Activated naive CD4-positive, alpha-beta T cell treated with anti-CD3 and anti-CD28 coated beads, Interleukin-2, amount 50 U/mL, for 16 hours (primary cell): ENCODE measurements around the gene KRTAP19-6.
"Not testable (repeated sequence)": the region's sequence is repeated elsewhere in the genome, so short reads cannot be mapped to it uniquely, and the experiment has no call there.

Experiments used
- DNase-seq: peaks from one replicate; pipeline ENCODE4 v3.0.0-alpha.2; 2020

Gene KRTAP19-6, protein sequence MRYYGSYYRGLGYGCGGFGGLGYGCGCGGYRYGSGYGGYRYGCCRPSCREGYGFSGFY

DNA sequence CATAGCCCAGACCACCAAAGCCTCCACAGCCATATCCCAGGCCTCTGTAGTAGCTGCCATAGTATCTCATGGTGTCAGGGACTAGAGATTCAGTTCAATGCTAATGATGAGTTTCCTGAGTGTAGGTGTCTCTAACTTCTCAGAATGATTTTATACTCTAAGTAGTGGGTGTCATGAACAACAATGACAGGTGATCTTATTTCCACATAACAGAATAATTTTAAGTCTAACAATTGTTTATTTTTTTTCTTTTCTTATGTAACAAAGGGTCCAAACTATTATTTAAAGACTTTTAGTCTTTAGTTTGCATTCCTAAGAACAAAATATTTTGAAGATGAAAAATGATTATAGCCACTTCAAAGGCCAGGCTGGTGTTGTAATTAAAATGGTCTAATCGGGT is at the start of gene KRTAP19-6:
Gene KRTAP19-6 (minus strand): TSS at position 101 of the 400 bp plus-strand sequence. CDS start 31 bp downstream, at position 70.
- no peak for DNase-seq

DNA sequence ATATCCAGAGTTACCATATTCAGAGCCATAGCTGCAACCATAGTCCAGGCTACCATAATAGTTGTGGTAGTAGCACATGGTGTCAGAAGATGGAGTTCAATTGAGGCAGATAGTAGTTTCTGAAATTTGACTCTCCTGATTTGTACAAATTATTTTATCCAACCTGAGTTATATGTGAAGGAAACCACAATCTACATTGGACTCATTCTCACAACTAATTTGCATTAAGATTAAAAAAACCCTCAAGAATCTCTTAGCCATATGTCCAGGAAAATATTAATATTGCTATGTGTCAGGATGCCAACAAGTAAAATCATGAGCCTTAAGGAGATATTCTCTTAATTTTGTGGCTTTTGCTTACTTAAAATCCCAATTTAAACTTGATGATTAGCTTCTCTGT is 48.6 kb upstream of the KRTAP19-6 start, which contains the start of gene KRTAP22-2:
Gene KRTAP22-2 (minus strand): TSS at position 101 of the 400 bp plus-strand sequence.
- DNase-seq, result no peak

GRCh38 chr21:30582870-30583269 is 41.2 kb upstream of the KRTAP19-6 start:
- no peak for DNase-seq

DNA sequence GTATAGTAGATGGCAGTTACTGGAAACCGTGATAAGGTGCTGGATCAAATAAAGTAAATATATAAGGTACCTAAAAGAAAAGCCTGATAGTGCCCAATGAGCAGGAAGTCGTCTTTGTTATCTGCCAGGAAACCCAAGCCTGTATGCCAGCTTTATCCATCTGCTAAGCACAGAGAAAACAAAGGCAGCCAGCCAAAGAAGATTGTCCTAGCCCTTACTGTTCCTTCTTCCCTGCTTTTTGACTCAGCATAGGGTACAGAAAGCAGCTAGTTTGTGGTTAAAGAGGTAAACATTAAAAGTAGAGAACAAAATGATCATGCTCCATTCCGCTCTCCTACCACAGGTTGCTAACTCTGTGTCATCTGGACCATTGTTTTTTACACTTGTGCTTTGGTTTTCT is 38.5 kb upstream of the KRTAP19-6 start:
- no peak for DNase-seq

- no peak for DNase-seq
Measured at GRCh38 chr21:30579346-30579745, 37.7 kb upstream of the KRTAP19-6 start.

DNA sequence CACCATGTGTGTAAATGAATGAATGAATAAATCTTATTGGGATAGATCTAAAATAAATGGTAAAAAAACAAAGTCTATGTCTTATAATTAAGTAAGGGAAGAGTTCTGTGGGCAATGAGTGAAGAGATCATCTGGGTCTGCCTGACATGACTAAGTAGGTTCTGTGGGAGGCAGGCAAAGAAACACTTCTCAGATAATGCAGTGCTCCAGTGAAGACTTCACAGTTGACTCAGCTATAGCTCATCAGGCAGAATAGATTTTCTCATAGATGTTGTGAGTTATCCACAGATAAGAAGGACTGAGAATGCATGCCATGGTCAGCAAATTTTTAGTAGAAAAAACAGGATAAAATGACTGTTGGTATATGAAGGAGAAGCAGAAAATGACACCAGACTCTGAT is 36.1 kb upstream of the KRTAP19-6 start:
- DNase-seq, result no peak

- DNase-seq, result no peak
Measured at GRCh38 chr21:30567617-30568016, 26.0 kb upstream of the KRTAP19-6 start.

GRCh38 chr21:30563630-30564029 is 22.0 kb upstream of the KRTAP19-6 start:
- no peak for DNase-seq

DNA sequence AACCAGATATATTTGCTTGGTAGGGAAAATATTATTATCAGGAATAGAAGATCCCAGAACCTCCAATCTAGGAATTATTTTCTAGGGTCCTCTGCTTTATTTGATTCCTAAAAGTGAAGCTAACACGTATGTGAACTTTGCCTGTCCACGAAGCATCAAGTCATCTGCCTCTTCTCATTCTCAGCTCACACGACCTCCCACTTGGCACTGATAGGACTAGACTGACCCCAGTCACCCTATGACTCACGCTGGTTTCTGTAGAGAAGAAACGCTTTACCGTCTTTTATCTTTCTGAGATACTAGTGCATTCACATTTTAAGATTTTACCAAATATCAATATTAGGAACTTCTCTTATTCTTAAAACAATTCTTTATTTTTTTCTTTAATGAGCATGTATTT is 21.4 kb upstream of the KRTAP19-6 start:
- DNase-seq, result no peak

DNA sequence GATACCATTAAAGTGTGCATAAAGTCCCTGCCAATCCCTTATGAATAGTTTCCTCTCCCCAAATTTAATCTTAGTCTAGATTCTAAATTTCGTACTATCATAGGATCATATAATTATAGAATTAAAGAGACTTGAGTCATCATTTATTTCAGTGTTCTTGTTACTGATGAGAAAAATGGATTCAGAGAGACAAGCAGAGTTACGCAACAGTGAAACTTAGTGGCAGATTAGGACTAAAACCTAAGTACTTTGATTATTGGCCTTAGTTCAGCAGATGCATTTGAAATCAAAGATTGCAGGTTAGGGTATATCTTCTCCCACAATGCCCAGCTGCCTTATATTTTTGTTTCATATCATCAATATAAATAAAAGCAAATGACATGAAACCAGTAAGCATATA is 20.3 kb upstream of the KRTAP19-6 start:
- DNase-seq, result no peak

DNA sequence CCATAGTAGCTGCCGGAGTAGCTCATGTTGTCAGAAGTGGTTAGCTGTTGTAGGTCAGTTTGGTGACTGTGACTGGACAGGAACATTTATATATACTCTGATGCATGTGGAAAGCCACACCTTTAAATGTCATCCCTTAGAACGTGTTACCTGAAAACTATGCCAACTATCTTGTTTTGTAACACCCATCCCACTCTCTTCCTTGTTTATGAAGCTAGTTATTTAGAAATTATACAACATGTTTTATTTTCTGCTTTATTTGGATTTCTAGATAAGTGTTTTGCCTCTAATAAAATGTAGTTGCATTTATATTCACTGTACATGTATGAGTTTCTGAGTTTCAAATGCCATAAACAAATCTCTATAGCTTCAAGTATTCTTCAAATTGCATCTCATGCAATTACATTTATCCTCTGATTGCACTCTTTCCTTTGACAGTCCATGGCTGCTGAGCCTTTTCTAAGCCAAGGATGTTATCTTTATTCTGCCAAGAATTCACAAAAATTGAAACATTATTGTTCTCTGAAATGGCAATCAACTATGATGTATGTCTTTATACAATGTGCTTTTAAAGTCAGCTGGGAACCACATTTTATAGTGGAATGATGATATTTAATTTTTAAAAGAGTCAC is 19.7 kb upstream of the KRTAP19-6 start, which contains the start of gene KRTAP19-7:
Gene KRTAP19-7 (minus strand): TSS at position 51 of the 632 bp plus-strand sequence. CDS start 25 bp downstream, at position 26.
- DNase-seq, result no peak

DNA sequence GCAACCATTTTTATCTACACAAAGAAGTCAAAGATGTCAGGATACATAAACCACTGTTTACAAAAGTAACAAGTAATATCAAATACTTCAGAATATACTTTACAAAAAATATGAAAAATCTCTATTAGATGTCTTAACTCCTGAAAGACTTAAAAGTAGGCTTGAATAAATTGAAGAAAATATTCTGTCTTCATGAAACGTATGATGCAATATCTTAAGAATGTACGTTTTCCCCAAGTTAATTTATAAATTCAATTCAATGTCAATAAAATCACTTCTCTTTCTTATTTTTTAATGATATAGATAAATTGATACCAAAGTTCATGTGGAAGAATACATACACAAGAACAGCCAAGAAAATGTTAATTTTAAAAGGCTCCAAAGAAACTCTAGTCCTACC is 13.4 kb upstream of the KRTAP19-6 start:
- DNase-seq, result no peak

DNA sequence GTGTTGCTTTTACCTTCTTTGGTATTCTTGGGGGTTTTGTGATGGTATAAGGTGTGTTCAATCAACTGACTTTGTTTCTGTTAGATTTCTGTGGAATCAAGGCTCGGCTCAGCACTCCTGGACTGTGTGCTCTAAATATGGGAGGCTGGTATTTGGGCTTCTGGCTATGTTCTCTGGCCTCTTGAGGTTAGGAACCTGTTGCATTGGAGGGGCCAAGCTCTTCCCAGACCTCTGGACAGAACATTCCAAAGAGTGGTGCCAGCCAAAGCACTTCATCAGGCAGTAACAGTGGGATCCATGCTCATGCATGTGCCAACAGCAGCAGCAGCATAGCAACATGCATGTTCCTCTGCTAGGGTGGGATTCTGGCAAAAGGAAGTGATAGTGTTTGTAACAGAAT is 11.1 kb upstream of the KRTAP19-6 start:
- no peak for DNase-seq

GRCh38 chr21:30518876-30519275 is 22.8 kb downstream of the KRTAP19-6 start:
- no peak for DNase-seq

- DNase-seq, result no peak
Measured at GRCh38 chr21:30515681-30516080, 26.0 kb downstream of the KRTAP19-6 start.

DNA sequence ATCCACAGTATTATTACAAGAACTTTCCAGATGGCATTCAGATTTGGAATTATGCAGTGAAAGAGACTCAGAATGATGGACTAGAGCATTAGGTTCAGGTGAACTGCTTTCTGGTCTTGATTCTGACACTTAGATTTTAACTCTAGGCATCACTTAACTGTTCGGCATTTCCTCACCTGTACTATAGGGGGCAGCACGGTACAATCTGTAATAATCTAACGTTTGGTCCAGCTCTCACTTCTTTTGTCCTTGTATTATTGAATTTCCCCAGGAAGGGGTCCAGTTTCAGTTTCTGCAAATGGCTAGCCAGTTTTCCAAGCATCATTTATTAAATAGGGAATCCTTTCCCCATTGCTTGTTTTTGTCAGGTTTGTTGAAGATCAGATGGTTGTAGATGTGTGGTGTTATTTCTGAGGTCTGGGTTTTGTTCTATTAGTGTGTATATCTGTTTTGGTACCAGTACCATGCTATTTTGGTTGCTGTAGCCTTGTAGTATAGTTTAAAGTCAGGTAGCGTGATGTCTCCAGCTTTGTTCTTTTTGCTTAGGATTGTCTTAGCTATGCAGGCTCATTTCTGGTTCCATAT is 36.0 kb downstream of the KRTAP19-6 start:
- not testable (repeated sequence) for DNase-seq

- no peak for DNase-seq
Measured at GRCh38 chr21:30502041-30502440, 39.6 kb downstream of the KRTAP19-6 start, which contains the start of gene KRTAP19-5. Gene KRTAP19-5, minus strand, starts transcription at chr21:30502141. Its CDS starts 51 bp downstream, at chr21:30502090.

DNA sequence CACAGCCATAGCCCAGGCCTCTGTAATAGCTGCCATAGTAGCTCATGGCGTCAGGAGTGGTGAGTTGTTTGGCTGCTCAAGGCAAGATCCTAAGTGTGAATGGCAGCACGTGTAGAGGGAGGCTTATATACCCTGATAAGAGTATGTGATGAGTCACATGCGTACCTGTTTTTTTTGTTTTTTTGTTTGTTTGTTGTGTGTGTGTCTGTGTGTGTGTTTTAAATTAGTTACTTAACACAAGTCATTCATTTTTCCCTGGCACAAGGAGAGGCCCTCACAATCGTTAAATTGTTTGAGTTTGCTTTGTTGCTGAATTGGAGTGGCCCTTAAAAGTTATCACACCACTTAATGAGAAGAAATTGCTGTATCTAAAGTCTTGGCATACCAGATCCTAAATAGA is 44.6 kb downstream of the KRTAP19-6 start, which contains the start of gene KRTAP19-4:
Gene KRTAP19-4 (minus strand): TSS at position 101 of the 400 bp plus-strand sequence. CDS start 55 bp downstream, at position 46.
- no peak for DNase-seq

GRCh38 chr21:30491963-30492428 is 49.7 kb downstream of the KRTAP19-6 start, which contains the start of gene KRTAP19-3:
Gene KRTAP19-3, minus strand, starts transcription at chr21:30492013. Its CDS starts 56 bp downstream, at chr21:30491957.
- no peak for DNase-seq
